Measurements from ENCODE around the gene NME3. TPM values are rescaled to one million over a fixed set of nuclear protein-coding genes. Genes with fewer than 3 reads are reported as not detected.
A peak's percentile ranks its signal among the peaks of the same experiment; 100 is the strongest.

Gene NME3
- total RNA-seq, 2 experiments from 2014 or later: 23.7 to 43.6 TPM

DNA sequence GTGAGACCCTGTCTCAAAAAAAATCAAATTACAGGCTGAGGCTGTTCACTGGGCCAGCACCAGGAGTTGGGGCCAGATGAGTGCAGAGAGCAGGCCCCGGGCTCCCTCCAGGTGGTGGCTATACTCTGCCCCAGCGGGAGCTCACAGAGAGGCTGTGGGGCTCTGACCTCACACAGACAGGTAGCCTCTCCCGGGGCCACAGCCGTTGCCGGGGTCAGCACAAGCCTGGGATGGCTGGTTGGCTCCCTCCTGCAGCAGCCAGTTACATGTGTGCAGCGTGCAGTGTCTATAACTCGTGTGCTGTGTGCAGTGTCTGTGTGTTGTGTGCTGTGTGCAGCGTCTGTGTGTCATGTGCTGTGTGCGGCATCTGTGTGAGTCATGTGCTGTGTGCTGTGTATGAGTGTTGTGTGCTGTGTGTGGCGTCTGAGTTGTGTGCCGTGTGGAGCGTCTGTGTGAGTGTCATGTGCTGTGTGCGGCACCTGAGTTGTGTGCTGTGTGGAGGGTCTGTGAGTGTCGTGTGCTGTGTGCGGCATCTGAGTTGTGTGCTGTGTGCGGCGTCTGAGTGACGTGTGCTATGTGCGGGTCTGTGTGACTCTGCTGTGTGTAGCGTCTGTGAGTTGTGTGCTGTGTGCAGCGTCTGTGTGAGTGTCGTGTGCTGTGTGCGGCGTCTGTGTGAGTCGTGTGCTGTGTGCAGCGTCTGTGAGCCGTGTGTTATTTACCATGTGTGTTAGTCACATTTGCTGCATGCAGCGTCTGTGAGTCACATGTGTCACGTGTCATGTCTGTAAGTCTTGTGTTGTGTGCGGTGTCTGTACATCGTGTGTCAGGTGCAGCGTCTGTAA is 44.5 kb downstream of the NME3 start:
- no peak overlapping the region for H3K27ac Mint-ChIP-seq
- intact Hi-C loops (cut with DNase I, micrococcal nuclease): no loop called here
- ATAC-seq (no peak), DNase-seq (no peak)
- ChIA-PET CTCF (interaction anchor here (0.7 to 0.8 kb wide), 2 partner anchors 27 to 56 kb away, joined by 3 read pairs; partner anchors contain the start of genes NUBP2 and SPSB3), POLR2A (no interaction called here)
- H3K9me3 Mint-ChIP-seq (ENCODE audit: low read depth): no peaks in the 10 kb centered on the region
- peaks cover 18% of the 10 kb centered on the region for H3K4me1 Mint-ChIP-seq
- H3K36me3 Mint-ChIP-seq (ENCODE audit: low read depth): peaks cover 15% of the 10 kb centered on the region
- no peaks in the 10 kb centered on the region for H3K27me3 Mint-ChIP-seq
- no peak overlapping the region for H3K4me3 Mint-ChIP-seq

DNA sequence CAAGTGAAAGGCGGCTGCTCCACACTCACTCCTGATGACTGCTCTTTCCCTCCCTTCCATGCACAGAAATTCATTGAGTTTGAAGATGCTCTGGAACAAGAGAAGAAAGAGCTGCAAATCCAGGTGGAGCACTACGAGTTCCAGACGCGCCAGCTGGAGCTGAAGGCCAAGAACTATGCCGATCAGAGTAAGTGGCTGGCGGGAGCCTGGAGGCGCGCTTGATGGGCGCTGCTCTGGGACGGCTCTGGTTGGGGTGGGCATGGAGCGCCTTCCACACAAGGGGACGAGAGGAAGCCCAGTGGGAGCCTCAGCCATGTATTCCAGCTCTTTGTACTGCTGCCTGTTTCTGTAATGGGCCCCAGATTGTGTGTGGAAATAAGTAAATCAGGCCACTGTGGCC is 46.9 kb downstream of the NME3 start:
- H3K27me3 Mint-ChIP-seq: no peaks in the 10 kb centered on the region
- no peak overlapping the region for H3K27ac Mint-ChIP-seq
- peaks cover 18% of the 10 kb centered on the region for H3K36me3 Mint-ChIP-seq (ENCODE audit: low read depth)
- ChIA-PET POLR2A (no interaction called here), CTCF (interaction anchor here (0.7 to 1.4 kb wide), 4 partner anchors 8 to 47 kb away, joined by 3 to 9 read pairs (median 5); partner anchors contain the start of gene JPT2)
- intact Hi-C loops (cut with DNase I, micrococcal nuclease): no loop called here
- no peak for DNase-seq
- H3K9me3 Mint-ChIP-seq (ENCODE audit: low read depth): no peaks in the 10 kb centered on the region
- H3K4me3 Mint-ChIP-seq: no peak overlapping the region
- H3K4me1 Mint-ChIP-seq: peaks cover 22% of the 10 kb centered on the region
- ATAC-seq: no peak

DNA sequence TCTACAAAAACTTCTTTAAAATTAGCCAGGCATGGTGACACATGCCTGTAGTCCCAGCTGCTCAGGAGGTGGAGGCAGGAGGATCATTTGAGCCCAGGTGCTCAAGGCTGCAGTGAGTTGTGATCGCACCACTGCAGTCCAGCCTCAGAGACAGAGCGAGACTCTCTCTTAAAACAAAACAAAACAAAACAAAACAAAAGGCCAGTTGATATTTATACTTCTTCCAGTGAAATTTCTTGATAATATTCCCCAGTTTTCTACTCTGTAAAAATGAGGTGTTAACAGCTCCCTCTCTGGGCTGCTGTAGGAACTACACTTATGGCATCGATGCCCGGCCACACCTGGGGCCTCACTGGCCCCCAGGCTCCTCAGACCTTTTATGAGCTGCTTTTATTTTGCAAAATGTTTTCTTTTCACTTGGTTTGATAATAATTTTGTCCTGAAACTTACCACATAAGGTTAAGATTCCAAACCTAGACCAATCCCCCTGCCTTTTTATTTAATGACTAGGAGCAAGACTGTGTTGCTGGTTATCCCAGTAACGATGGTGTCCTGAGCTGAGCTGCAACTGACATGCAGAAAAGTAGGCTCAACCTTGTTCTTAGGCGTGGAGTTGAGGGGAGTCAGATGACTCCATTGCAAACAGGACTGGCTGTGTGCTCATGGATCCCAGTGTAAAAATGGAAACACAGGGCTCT is 47.7 kb downstream of the NME3 start:
- H3K4me3 Mint-ChIP-seq: no peak overlapping the region
- H3K27me3 Mint-ChIP-seq: no peaks in the 10 kb centered on the region
- DNase-seq (peak; percentile 63), ATAC-seq (peak; percentile 48)
- no peak overlapping the region for H3K27ac Mint-ChIP-seq
- no peaks in the 10 kb centered on the region for H3K9me3 Mint-ChIP-seq (ENCODE audit: low read depth)
- ChIA-PET CTCF (interaction anchor here (0.7 to 1.4 kb wide), 7 partner anchors 9 to 429 kb away, joined by 3 to 9 read pairs (median 4); partner anchors contain the start of genes JPT2, NUBP2 and SPSB3), POLR2A (no interaction called here)
- peaks cover 28% of the 10 kb centered on the region for H3K4me1 Mint-ChIP-seq
- intact Hi-C loops (cut with DNase I, micrococcal nuclease): no loop called here
- peaks cover 13% of the 10 kb centered on the region for H3K36me3 Mint-ChIP-seq (ENCODE audit: low read depth)

DNA sequence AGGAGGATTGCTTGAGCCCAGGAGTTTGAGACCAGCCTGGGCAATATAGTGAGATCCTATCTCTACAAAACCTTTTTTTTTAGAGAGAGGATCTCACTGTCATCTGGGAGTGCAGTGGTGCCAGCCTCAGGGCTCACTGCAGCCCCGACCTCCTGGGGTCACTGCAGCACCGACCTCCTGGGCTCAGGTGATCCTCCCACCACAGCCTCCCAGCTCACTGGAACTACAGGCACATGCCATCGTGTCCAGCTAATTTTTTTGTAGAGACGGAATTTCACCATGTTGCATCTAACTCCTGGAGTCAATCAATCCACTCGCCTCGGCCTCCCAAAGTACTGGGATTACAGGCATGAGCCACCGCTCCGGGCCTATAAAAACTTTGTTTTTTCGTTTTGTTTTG is 50.0 kb downstream of the NME3 start:
- ChIA-PET CTCF (no interaction called here), POLR2A (interaction anchor here (0.7 kb wide), 1 partner anchor 14 kb away, joined by 3 read pairs; no protein-coding TSS in a partner anchor)
- H3K9me3 Mint-ChIP-seq (ENCODE audit: low read depth): no peaks in the 10 kb centered on the region
- no peak for ATAC-seq
- intact Hi-C loops (cut with DNase I, micrococcal nuclease): no loop called here
- H3K4me3 Mint-ChIP-seq: no peak overlapping the region
- H3K27ac Mint-ChIP-seq: no peak overlapping the region
- H3K36me3 Mint-ChIP-seq (ENCODE audit: low read depth): peaks cover 7% of the 10 kb centered on the region
- H3K4me1 Mint-ChIP-seq: peaks cover 29% of the 10 kb centered on the region
- DNase-seq: no peak
- H3K27me3 Mint-ChIP-seq: no peaks in the 10 kb centered on the region

Small RNAs within 50 kb of the gene (microRNA-seq; reads per million reads assigned to microRNA genes)
- gene MIR3177 (ENCODE audit: borderline replicate concordance): 8.5 reads per million, percentile 25 among the genes with 10 or more reads in this experiment

Other genes starting within 250 kb of the NME3 start
- gene TMEM204, start 237.9 kb downstream of the NME3 start, total RNA-seq: 10 to 100 TPM; 12.6 to 17.5 TPM
- 10 to 100 TPM in 1 of 2 experiments, 1 to 10 TPM in 1; 9.8 to 11.0 TPM for gene IFT140, start 159.5 kb downstream of the NME3 start, total RNA-seq
- 10 to 100 TPM; 14.1 to 15.0 TPM for gene CRAMP1, start 159.2 kb downstream of the NME3 start, total RNA-seq
- 100 to 1,000 TPM in 1 of 2 experiments, 10 to 100 TPM in 1; 77.1 to 111 TPM for gene JPT2, start 93.3 kb downstream of the NME3 start, total RNA-seq
- gene MAPK8IP3, start 65.3 kb downstream of the NME3 start, total RNA-seq: 10 to 100 TPM; 56.7 to 57.6 TPM
- 10 to 100 TPM; 13.1 to 18.4 TPM for gene EME2, start 1.3 kb upstream of the NME3 start, total RNA-seq
- gene MRPS34, start 1.6 kb upstream of the NME3 start, total RNA-seq: 100 to 1,000 TPM; 146 to 175 TPM
- gene SPSB3, start 11.0 kb upstream of the NME3 start, total RNA-seq: 10 to 100 TPM; 12.5 to 13.6 TPM
- gene NUBP2, start 11.4 kb upstream of the NME3 start, total RNA-seq: 10 to 100 TPM; 34.4 to 42.4 TPM
- gene IGFALS, start 22.2 kb upstream of the NME3 start, total RNA-seq: not detected
- 10 to 100 TPM; 20.9 to 25.0 TPM for gene HAGH, start 55.3 kb upstream of the NME3 start, total RNA-seq
- gene FAHD1, start 55.7 kb upstream of the NME3 start, total RNA-seq: 10 to 100 TPM; 11.6 to 11.9 TPM
- under 1 TPM; 0.14 to 0.21 TPM for gene MEIOB, start 100.6 kb upstream of the NME3 start, total RNA-seq
- gene HS3ST6, start 146.9 kb upstream of the NME3 start, total RNA-seq: not detected
- gene MSRB1, start 171.7 kb upstream of the NME3 start, total RNA-seq: 10 to 100 TPM; 17.3 to 21.8 TPM
- not detected for gene RPL3L, start 183.1 kb upstream of the NME3 start, total RNA-seq
- gene NDUFB10, start 188.0 kb upstream of the NME3 start, total RNA-seq: 100 to 1,000 TPM; 113 to 118 TPM
- gene RPS2, start 193.3 kb upstream of the NME3 start, total RNA-seq: 1,000 to 10,000 TPM; 5,351 to 6,287 TPM
- not detected for gene RNF151, start 195.3 kb upstream of the NME3 start, total RNA-seq
- 10 to 100 TPM; 47.4 to 48.6 TPM for gene TBL3, start 200.5 kb upstream of the NME3 start, total RNA-seq
- not detected for gene NOXO1, start 209.9 kb upstream of the NME3 start, total RNA-seq
- gene GFER, start 212.7 kb upstream of the NME3 start, total RNA-seq: 10 to 100 TPM; 25.0 to 25.8 TPM
- gene SYNGR3, start 218.4 kb upstream of the NME3 start, total RNA-seq: 1 to 10 TPM; 4.8 to 5.9 TPM
- gene ZNF598, start 238.3 kb upstream of the NME3 start, total RNA-seq: 10 to 100 TPM; 64.6 to 69.8 TPM
- gene NPW, start 248.2 kb upstream of the NME3 start, total RNA-seq: 1 to 10 TPM; 2.0 to 2.8 TPM